Posterior vena cava (tissue), 2 donors: Measurements from ENCODE around the gene ODF2L. TPM values are rescaled to one million over a fixed set of nuclear protein-coding genes. Genes with fewer than 3 reads are reported as not detected.
"Not testable (repeated sequence)": the region's sequence is repeated elsewhere in the genome, so short reads cannot be mapped to it uniquely, and the experiment has no call there.

Experiments
- DNase-seq: peaks from one replicate; pipeline ENCODE4 v3.0.0-alpha.2; 2020; ENCODE audit warnings: low spot score
- intact Hi-C, 2 donors: fragments of 100-400 bp; cut with DNase I; formaldehyde crosslinking; loops; one replicate each; pipeline versions ENCODE4 v1.14.1 to v1.14.2; 2022 to 2023
- total RNA-seq, 2 donors: library from RNA; stranded (reverse); fragmentation: NEBNext Ultra II Directional; extraction: Animal tissue kit (Norgen Biotek cat#: 25700); gene quantifications; one replicate each; pipeline ENCODE4 v1.2.1, GENCODE V29; 2021
- donor health status: DM: yes; HTN: yes; CAD: no.
- donor health status: DM: yes; HTN: yes; CAD: no.

ODF2L gene
- total RNA-seq, 2 donors from 2014 or later = 25.9 to 33.6 TPM

DNA sequence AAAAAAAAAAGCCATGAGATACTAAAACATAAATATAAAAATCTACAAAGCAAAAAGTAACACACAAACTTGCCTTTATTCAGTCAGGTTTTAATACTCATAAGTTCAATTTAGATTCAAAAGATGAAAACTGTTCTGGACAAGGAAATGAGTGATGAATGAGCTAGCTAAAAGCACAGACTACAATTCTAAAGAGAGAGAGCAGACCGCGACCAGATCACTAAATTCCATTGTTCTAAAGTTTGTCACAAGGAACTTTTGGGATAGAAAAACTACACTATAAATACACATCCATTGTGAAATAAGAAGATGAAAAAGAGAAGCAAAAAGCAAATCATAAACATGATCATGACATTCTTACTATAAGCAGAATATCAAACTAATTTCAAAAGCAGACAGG is 1.7 kb downstream of the ODF2L start:
- no peak for DNase-seq
- intact Hi-C loops = no loop called here

DNA sequence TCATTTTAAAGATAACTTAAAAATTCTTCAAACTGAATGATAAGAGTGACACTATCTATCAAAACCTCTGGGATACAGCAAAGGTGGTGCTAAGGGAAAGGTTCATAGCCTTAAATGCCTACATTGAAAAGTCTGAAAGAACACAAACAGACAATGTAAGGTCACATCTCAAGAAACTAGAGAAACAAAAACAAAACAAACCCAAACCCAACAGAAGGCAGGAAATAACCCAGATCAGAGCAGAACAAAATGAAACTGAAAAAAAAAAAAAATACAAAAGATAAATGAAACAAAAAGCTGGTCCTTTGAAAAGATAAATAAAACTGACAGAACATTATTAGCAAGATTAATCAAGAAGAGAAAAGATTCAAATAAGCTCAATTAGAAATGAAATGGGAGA is 6.8 kb downstream of the ODF2L start:
- no peak for DNase-seq
- intact Hi-C loops = loop anchor here in 1 of 2 donors (10.0 kb wide), 1 partner anchor 1235 kb away; no protein-coding TSS in a partner anchor

- no peak for DNase-seq
- intact Hi-C loops = loop anchor here in 1 of 2 donors (10.0 kb wide), 1 partner anchor 1236 kb away; no protein-coding TSS in a partner anchor
Observed at GRCh38 chr1:86388777-86389176, 7.3 kb downstream of the ODF2L start.

GRCh38 chr1:86387916-86388627 is 8.1 kb downstream of the ODF2L start:
- intact Hi-C loops = loop anchor here in 1 of 2 donors (10.0 kb wide), 1 partner anchor 1237 kb away; no protein-coding TSS in a partner anchor
- DNase-seq = no peak

DNA sequence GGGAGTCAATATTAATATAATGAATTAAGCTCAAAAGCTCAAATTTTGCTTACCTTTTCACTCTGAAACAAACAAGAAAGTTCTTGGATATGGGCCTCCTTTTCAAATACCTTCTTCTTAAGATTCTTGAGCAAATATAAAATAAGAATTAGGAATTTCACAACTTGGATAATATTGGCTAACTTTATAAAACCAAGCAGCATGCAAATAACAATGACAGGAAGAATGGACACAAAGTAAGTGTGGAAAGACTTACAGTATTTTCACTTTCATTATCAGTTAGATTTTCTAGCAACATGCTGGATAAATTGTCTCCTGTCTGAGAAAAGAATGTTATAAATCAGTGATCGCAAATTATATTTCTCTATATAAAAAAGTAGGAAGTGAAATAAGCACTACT is 13.2 kb downstream of the ODF2L start:
- DNase-seq = no peak
- intact Hi-C loops = loop anchor here in 1 of 2 donors (5.0 to 10.0 kb wide), 2 partner anchors 689 to 1242 kb away; no protein-coding TSS in a partner anchor

DNA sequence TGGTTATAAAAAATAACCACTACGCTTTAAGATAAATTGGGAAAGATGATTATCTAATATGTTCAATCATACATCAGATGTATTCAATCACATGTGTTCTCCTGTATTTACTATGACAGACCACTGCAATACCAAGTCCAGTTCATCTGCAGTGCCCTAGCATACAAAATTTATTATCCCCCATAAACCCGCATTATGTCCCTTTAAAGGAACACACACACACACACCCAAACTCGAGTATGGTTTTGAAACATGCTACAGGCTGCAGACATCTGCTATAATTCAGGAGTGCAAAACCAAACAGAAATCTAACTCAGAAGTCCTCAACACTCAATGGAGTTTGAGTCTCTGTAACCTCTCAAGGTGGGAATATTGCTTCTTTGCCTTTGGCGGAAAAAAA is 14.9 kb downstream of the ODF2L start:
- intact Hi-C loops = loop anchor here in 1 of 2 donors (5.0 to 10.0 kb wide), 2 partner anchors 691 to 1244 kb away; no protein-coding TSS in a partner anchor
- no peak for DNase-seq

DNA sequence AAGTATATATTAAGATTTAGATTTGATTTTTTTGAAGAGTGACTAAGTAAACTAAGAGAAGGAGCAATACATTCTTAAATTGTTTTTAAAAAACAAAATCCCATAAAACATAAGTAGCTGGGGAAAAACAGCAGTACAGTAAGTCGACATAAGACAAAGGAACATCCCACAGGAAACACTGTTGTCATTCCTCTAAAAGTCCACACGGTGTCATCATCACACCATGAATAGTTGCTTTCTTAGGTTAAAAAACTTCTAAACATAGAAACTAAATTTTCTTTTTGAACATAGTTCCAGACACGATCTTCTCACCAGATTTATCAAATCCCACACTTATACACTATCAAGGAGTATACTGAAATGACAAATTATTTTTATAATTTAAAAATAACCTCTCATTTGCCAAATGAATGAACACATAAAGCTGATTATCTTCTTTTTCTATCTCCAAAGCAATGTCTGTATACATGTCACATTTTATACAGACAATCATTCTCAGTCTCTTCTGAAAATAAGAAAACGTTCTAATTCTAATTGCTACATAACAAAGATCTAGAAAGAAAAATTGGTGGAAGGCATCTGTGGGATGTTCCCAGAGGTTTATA is 15.8 kb downstream of the ODF2L start:
- DNase-seq = no peak
- intact Hi-C loops = loop anchor here in 1 of 2 donors (5.0 to 10.0 kb wide), 2 partner anchors 692 to 1244 kb away; no protein-coding TSS in a partner anchor

- intact Hi-C loops = no loop called here
- no peak for DNase-seq
Observed at GRCh38 chr1:86378813-86379212, 17.3 kb downstream of the ODF2L start.

GRCh38 chr1:86377341-86377740 is 18.8 kb downstream of the ODF2L start:
- DNase-seq = no peak
- intact Hi-C loops = no loop called here

- no peak for DNase-seq
- intact Hi-C loops = no loop called here
Observed at GRCh38 chr1:86375688-86376087, 20.4 kb downstream of the ODF2L start.

GRCh38 chr1:86370601-86371022 is 25.5 kb downstream of the ODF2L start:
- no peak for DNase-seq
- intact Hi-C loops = no loop called here

DNA sequence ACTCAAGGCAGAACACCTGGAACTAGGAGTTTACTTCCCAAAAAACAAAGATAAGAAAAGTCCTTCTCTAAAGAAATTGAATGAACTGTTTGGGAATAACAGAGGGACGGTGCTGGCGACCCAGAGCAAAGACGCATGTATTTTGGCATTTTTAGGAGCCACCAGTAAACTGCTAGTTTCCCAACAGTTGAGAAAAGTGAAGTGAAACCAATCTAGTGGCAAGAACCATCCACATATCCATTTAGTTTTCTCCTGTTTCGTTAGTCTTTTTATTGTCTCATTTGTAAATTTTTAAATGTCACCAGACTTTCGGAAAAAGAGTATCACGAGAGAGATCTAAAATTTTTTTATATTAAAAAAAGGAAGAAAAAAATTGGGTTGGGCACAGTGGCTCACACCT is 30.2 kb downstream of the ODF2L start:
- intact Hi-C loops = no loop called here
- no peak for DNase-seq

DNA sequence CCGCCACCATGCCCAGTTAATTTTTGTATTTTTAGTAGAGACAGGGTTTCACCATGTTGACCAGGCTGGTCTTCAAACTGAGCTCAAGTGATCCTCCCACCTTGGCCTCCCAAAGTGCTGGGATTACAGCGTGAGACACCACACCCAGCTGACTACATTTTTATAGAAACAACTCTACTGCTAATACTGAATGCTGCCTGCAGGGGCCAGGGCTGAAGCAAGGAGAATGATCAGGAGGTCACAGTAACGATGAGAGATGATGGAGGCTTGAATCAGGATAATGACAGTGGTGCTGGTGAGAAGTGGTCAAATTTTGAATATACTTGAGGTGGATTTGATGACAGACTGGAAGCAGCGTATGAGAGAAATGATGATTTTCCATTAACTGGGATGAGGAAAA is 33.3 kb downstream of the ODF2L start:
- intact Hi-C loops = no loop called here
- DNase-seq = no peak

DNA sequence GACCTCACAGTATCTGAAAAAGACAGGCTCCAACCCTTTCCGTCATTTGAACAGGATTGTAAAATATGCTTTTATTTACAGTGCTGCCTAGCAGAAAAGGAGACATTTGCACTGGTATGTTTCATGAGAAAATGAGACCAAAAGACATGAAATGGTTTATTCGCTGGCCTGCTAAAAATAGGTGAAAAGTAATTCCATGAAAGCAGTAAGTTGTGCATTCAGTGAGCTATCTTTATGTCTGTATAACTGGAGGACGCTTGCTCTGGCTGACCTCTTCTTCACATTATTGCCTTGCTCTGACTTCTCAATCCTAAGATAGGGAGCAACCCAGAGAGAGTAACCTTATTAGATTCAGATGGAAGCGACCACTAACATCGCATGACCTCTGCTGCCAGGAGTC is 38.3 kb downstream of the ODF2L start:
- intact Hi-C loops = no loop called here
- no peak for DNase-seq

DNA sequence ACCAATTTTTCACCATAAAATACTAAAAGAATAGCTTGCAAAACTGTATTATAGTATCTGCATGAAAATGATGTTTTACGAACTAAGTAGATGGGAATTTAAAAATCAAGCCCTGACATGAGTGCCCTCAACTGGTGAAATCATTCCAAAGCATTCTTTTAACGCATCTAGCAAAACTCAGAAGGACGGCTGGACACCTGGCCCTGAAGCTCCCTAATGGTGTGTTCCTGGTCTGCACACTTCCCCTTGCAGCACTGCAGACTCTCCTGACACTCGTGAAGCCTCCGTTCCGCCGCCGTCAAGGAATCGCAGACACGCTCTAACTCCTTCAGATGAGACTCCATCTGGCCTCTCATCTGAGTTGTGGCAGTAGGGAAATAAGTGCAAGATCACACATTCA is 39.9 kb downstream of the ODF2L start:
- intact Hi-C loops = no loop called here
- DNase-seq = no peak

- intact Hi-C loops = no loop called here
Observed at GRCh38 chr1:86352086-86352485, 44.0 kb downstream of the ODF2L start.

DNA sequence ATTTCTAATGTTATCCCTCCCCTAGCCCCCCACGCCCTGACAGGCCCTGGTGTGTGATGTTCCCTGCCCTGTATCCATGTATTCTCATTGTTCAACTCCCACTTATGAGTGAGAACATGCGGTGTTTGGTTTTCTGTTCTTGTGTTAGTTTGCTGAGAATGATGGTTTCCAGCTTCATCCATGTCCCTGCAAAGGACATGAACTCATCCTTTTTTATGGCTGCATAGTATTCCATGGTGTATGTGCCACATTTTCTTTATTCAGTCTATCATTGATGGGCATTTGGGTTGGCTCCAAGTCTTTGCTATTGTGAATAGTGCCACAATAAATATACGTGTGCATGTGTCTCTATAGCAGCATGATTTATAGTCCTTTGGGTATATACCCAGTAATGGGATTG is 45.9 kb downstream of the ODF2L start:
- DNase-seq, intact Hi-C loops: not testable (repeated sequence)

More at GRCh38 chr1:86352086-86352485, 44.0 kb downstream of the ODF2L start:
- no peak for DNase-seq

- intact Hi-C loops = no loop called here
- no peak for DNase-seq
Observed at GRCh38 chr1:86346388-86346787, 49.7 kb downstream of the ODF2L start.

- no peak for DNase-seq
- intact Hi-C loops = no loop called here
Observed at GRCh38 chr1:86345042-86345441, 51.1 kb downstream of the ODF2L start.

DNA sequence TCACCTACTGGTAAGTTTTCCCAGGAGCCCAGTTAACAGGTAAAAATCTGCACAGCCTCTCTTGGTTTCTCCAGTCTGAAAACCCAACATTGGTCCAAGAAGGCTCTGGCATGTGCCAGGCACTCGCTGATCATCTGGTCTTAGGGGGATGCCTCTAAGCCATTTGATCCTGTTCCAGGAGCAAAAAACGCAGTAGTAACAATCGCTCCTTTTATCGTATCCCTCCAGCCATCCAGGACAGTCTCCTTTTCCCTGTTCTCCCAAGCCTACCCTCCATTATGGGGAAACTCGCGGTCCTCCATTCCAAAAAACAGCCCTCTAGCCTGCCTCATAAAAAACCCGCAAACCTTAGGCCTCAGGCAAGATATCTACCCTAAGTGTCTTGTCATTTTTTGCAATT is 56.2 kb downstream of the ODF2L start:
- intact Hi-C loops = no loop called here
- DNase-seq = no peak
